ENCODE measurements around the gene WDFY3. TPM values are rescaled to one million over a fixed set of nuclear protein-coding genes. Genes with fewer than 3 reads are reported as not detected.
"Not testable (repeated sequence)": the region's sequence is repeated elsewhere in the genome, so short reads cannot be mapped to it uniquely, and the experiment has no call there.

WDFY3 gene
- total and polyA plus RNA-seq, 12 donors = 9.5 to 284 (median 85.0) TPM

- Histone ChIP-seq H3K36me3 (replicated peaks in 1 of 2) (peaks cover 0 to 6% of the 10 kb centered on the region in 2 donors), H3K4me1 (replicated peaks in 1 of 2) (peaks cover 5 to 6% of the 10 kb centered on the region in 2 donors), H3K4me3 (no peak overlapping the region), H3K9me3 (replicated peaks in 1 of 3) (no peaks in the 10 kb centered on the region), H3K27me3 (no peaks in the 10 kb centered on the region), H3K27ac (no peak overlapping the region)
- TF ChIP-seq CTCF (IDR thresholded peaks at IDR 0.05) = no peak
- no peak for TF ChIP-seq POLR2A (IDR thresholded peaks at IDR 0.05)
- 76 to 91% (median 81%) methylated on average over 1 of the region's 1 CpG for WGBS, 4 donors
- no peak for DNase-seq
- intact Hi-C loops (cut with DNase I) = no loop called here
Observed at GRCh38 chr4:84666439-84666838, 300.1 kb downstream of the WDFY3 start.

- H3K36me3 ChIP-seq (replicated peaks in 1 of 2); DNase-seq; H3K27me3 ChIP-seq; H3K27ac ChIP-seq; H3K9me3 ChIP-seq (replicated peaks in 1 of 3); H3K4me3 ChIP-seq; intact Hi-C loops (cut with DNase I): not testable (repeated sequence)
- H3K4me1 ChIP-seq (replicated peaks in 1 of 2) = peaks cover 5 to 11% of the 10 kb centered on the region in 2 donors
- 98 to 100% (median 100%) methylated on average over 2 to 19 of the region's 19 CpGs for WGBS, 4 donors
Observed at GRCh38 chr4:84664767-84665166, 301.7 kb downstream of the WDFY3 start.

GRCh38 chr4:84661191-84661939, 305.1 kb downstream of the WDFY3 start:
- intact Hi-C loops (cut with DNase I) = no loop called here
- Histone ChIP-seq H3K9me3 (replicated peaks in 1 of 3) (no peaks in the 10 kb centered on the region), H3K36me3 (replicated peaks in 1 of 2) (no peaks in the 10 kb centered on the region), H3K4me3 (no peak overlapping the region), H3K27ac (peak overlapping the region in 2 of 5 donors; percentile 10 to 36), H3K27me3 (no peaks in the 10 kb centered on the region), H3K4me1 (replicated peaks in 1 of 2) (peaks cover 5 to 11% of the 10 kb centered on the region in 2 donors)
- DNase-seq = no peak
- no peak for TF ChIP-seq CTCF (IDR thresholded peaks at IDR 0.05)
- TF ChIP-seq POLR2A (IDR thresholded peaks at IDR 0.05) = no peak
- 25 to 36% (median 33%) methylated on average over 4 of the region's 4 CpGs for WGBS, 4 donors

- no peaks in the 10 kb centered on the region for H3K9me3 ChIP-seq (replicated peaks in 1 of 3)
- no peak overlapping the region for H3K27ac ChIP-seq
- H3K4me1 ChIP-seq (replicated peaks in 1 of 2) = peaks cover 5 to 11% of the 10 kb centered on the region in 2 donors
- H3K27me3 ChIP-seq = no peaks in the 10 kb centered on the region
- intact Hi-C loops (cut with DNase I) = no loop called here
- 90 to 97% (median 95%) methylated on average over 3 of the region's 3 CpGs for WGBS, 4 donors
- no peak for TF ChIP-seq CTCF (IDR thresholded peaks at IDR 0.05)
- no peak for TF ChIP-seq POLR2A (IDR thresholded peaks at IDR 0.05)
- no peak for DNase-seq
- H3K36me3 ChIP-seq (replicated peaks in 1 of 2) = no peaks in the 10 kb centered on the region
- no peak overlapping the region for H3K4me3 ChIP-seq
Observed at GRCh38 chr4:84660606-84661005, 305.9 kb downstream of the WDFY3 start.

- no peak overlapping the region for H3K4me3 ChIP-seq
- no peak overlapping the region for H3K27ac ChIP-seq
- no peaks in the 10 kb centered on the region for H3K36me3 ChIP-seq (replicated peaks in 1 of 2)
- H3K9me3 ChIP-seq (replicated peaks in 1 of 3) = no peaks in the 10 kb centered on the region
- peaks cover 8 to 12% of the 10 kb centered on the region in 2 donors for H3K4me1 ChIP-seq (replicated peaks in 1 of 2)
- TF ChIP-seq POLR2A (IDR thresholded peaks at IDR 0.05) (no peak), CTCF (IDR thresholded peaks at IDR 0.05) (no peak)
- intact Hi-C loops (cut with DNase I) = no loop called here
- WGBS, 4 donors = 87 to 93% (median 90%) methylated on average over 4 of the region's 4 CpGs
- DNase-seq = no peak
- no peaks in the 10 kb centered on the region for H3K27me3 ChIP-seq
Observed at GRCh38 chr4:84652478-84652877, 314.0 kb downstream of the WDFY3 start.
